DND-41 (cell line): ENCODE measurements around the gene C6orf141.

ENCODE experiments used
- ATAC-seq: fragments of 200-7000 bp; cut with Tn5 transposase; 3 replicates; pipeline ENCODE4 v1.9.1; 2021; ENCODE audit warnings: low read depth; ENCODE audit not compliant: insufficient read depth
- DNase-seq: peaks from one replicate; pipeline ENCODE4 v3.0.0-alpha.2; 2020
- H2AFZ ChIP-seq: 2 replicates; pipeline ENCODE4 v1.6.0; 2012; ENCODE audit warnings: low read depth, low read length
- H3K27ac ChIP-seq: 2 replicates; pipeline ENCODE4 v1.5.1; 2012; ENCODE audit warnings: low read length, inconsistent platforms
- H3K27me3 ChIP-seq: fragments of 200-600 bp; sonication (generic); 2 replicates; pipeline ENCODE4 v1.6.0; 2012; ENCODE audit warnings: low read length, mild to moderate bottlenecking, inconsistent platforms; ENCODE audit not compliant: insufficient read depth, poor library complexity
- H3K36me3 ChIP-seq: 2 replicates; pipeline ENCODE4 v1.5.1; 2012; ENCODE audit warnings: low read length, inconsistent platforms; ENCODE audit not compliant: insufficient read depth
- H3K4me1 ChIP-seq: 2 replicates; pipeline ENCODE4 v1.5.1; 2012; ENCODE audit warnings: mild to moderate bottlenecking, low read length; ENCODE audit not compliant: insufficient read depth
- H3K4me2 ChIP-seq: 2 replicates; pipeline ENCODE4 v1.6.0; 2012; ENCODE audit warnings: mild to moderate bottlenecking, moderate library complexity, low read length, inconsistent platforms; ENCODE audit not compliant: insufficient read depth
- H3K4me3 ChIP-seq, 2 experiments: fragments of 200-600 bp in 1 of 2; shearing (Covaris generic) in 1 of 2; 2 replicates each; pipeline ENCODE4 v1.5.1; 2012 to 2016; ENCODE audit warnings: inconsistent platforms in 2 of 2, low read length in 2 of 2, mild to moderate bottlenecking in 2 of 2, low read depth in 1 of 2, moderate library complexity in 1 of 2
- H3K79me2 ChIP-seq: 2 replicates; pipeline ENCODE4 v1.6.0; 2012; ENCODE audit warnings: low read length, inconsistent platforms; ENCODE audit not compliant: insufficient read depth
- H3K9ac ChIP-seq: 2 replicates; pipeline ENCODE4 v1.6.0; 2012; ENCODE audit warnings: low read depth, mild to moderate bottlenecking, inconsistent platforms, low read length, moderate library complexity
- H3K9me3 ChIP-seq: 2 replicates; pipeline ENCODE4 v1.5.1; 2012; ENCODE audit warnings: low read length, moderate library complexity, mild to moderate bottlenecking, inconsistent platforms; ENCODE audit not compliant: insufficient read depth, severe bottlenecking
- H4K20me1 ChIP-seq: 2 replicates; pipeline ENCODE4 v1.6.0; 2012; ENCODE audit warnings: low read length; ENCODE audit not compliant: insufficient read depth
- CTCF ChIP-seq: IDR thresholded peaks from 2 replicates; pipeline ENCODE4 v1.5.1; 2012; ENCODE audit warnings: borderline replicate concordance, low read length, moderate library complexity, mild to moderate bottlenecking; ENCODE audit not compliant: poor library complexity, severe bottlenecking; ENCODE audit errors: extremely low read depth
- EZH2 ChIP-seq: IDR thresholded peaks from 3 replicates; pipeline ENCODE4 v1.6.1; 2012; ENCODE audit warnings: borderline replicate concordance, low read depth, mild to moderate bottlenecking, moderate library complexity, low read length, inconsistent platforms; ENCODE audit not compliant: severe bottlenecking

The C6orf141 gene

GRCh38 chr6:49516147-49516505 is 34.3 kb upstream of the C6orf141 start:
- H3K4me3 ChIP-seq, result no peak overlapping the region
- no peak overlapping the region for H3K4me2 ChIP-seq
- H2AFZ ChIP-seq, result no peak overlapping the region

GRCh38 chr6:49517919-49518318 is 32.5 kb upstream of the C6orf141 start:
- Histone ChIP-seq H3K79me2 (no peaks in the 10 kb centered on the region), H3K9ac (no peak overlapping the region), H3K27me3 (peaks cover 3% of the 10 kb centered on the region), H3K27ac (no peak overlapping the region), H3K9me3 (no peaks in the 10 kb centered on the region), H3K4me3 (no peak overlapping the region), H3K36me3 (no peaks in the 10 kb centered on the region), H2AFZ (no peak overlapping the region), H3K4me1 (no peaks in the 10 kb centered on the region), H4K20me1 (no peaks in the 10 kb centered on the region), H3K4me2 (no peak overlapping the region)
- ATAC-seq (no peak), DNase-seq (no peak)
- no peak for TF ChIP-seq CTCF

More at GRCh38 chr6:49516147-49516505, 34.3 kb upstream of the C6orf141 start:
- Histone ChIP-seq H3K4me1 (no peaks in the 10 kb centered on the region), H3K9ac (no peak overlapping the region), H3K9me3 (no peaks in the 10 kb centered on the region), H3K79me2 (no peaks in the 10 kb centered on the region), H3K27ac (no peak overlapping the region), H4K20me1 (no peaks in the 10 kb centered on the region), H3K27me3 (peaks cover 3% of the 10 kb centered on the region), H3K36me3 (no peaks in the 10 kb centered on the region)
- ATAC-seq (no peak), DNase-seq (no peak)
- no peak for TF ChIP-seq EZH2
- no peak for TF ChIP-seq CTCF

- no peak overlapping the region for H3K4me3 ChIP-seq
- no peak overlapping the region for H3K27ac ChIP-seq
- no peak overlapping the region for H3K4me2 ChIP-seq
- no peak overlapping the region for H2AFZ ChIP-seq
- no peaks in the 10 kb centered on the region for H3K36me3 ChIP-seq
- no peak overlapping the region for H3K9ac ChIP-seq
- H3K79me2 ChIP-seq, result no peaks in the 10 kb centered on the region
- DNase-seq (no peak), ATAC-seq (no peak)
- H3K27me3 ChIP-seq, result peaks cover 4% of the 10 kb centered on the region
- TF ChIP-seq CTCF, result no peak
- no peak for TF ChIP-seq EZH2
- no peaks in the 10 kb centered on the region for H4K20me1 ChIP-seq
- no peaks in the 10 kb centered on the region for H3K4me1 ChIP-seq
- H3K9me3 ChIP-seq, result no peaks in the 10 kb centered on the region
These were observed 30.8 kb upstream of the C6orf141 start for GRCh38 chr6:49519660-49520059.
